Aorta (tissue), 5 donors: ENCODE results near the gene LHFPL3. TPM values are rescaled to one million over a fixed set of nuclear protein-coding genes. Genes with fewer than 3 reads are reported as not detected.
A peak's percentile ranks its signal among the peaks of the same experiment; 100 is the strongest.

Experiments used
- ATAC-seq: fragments of 200-7000 bp; cut with Tn5 transposase; one replicate; pipeline ENCODE4 v1.9.1; 2022; ENCODE audit warnings: moderate library complexity; ENCODE audit not compliant: low FRiP score
- DNase-seq, 2 donors: peaks; one replicate each; pipeline ENCODE4 v3.0.0-alpha.2; 2020
- H3K27ac ChIP-seq, 2 donors: one replicate each; pipeline ENCODE4 v1.5.1; 2013; ENCODE audit warnings: low read length in 2 of 2, mild to moderate bottlenecking in 2 of 2, moderate library complexity in 2 of 2, control low read depth in 1 of 2, inconsistent platforms in 1 of 2, low read depth in 1 of 2
- H3K27me3 ChIP-seq, 2 donors: one replicate each; pipeline ENCODE4 v1.6.1; 2013; ENCODE audit warnings: control low read depth in 1 of 2, low read length in 1 of 2, mild to moderate bottlenecking in 1 of 2, moderate library complexity in 1 of 2; ENCODE audit not compliant: insufficient read depth in 2 of 2, control insufficient read depth in 1 of 2
- H3K36me3 ChIP-seq, 2 donors: one replicate each; pipeline ENCODE4 v1.6.1; 2013; ENCODE audit warnings: control low read depth in 1 of 2, low read length in 1 of 2, mild to moderate bottlenecking in 1 of 2; ENCODE audit not compliant: insufficient read depth in 2 of 2, control insufficient read depth in 1 of 2
- H3K4me1 ChIP-seq, 2 donors: one replicate each; pipeline ENCODE4 v1.6.1; 2013; ENCODE audit warnings: low read length in 2 of 2, control low read depth in 1 of 2, mild to moderate bottlenecking in 1 of 2, moderate library complexity in 1 of 2; ENCODE audit not compliant: insufficient read depth in 2 of 2, control insufficient read depth in 1 of 2
- H3K4me3 ChIP-seq, 2 donors: one replicate each; pipeline ENCODE4 v1.5.1; 2013; ENCODE audit warnings: low read length in 2 of 2, control low read depth in 1 of 2, mild to moderate bottlenecking in 1 of 2
- H3K9me3 ChIP-seq: one replicate; pipeline ENCODE4 v1.6.1; 2013; ENCODE audit warnings: mild to moderate bottlenecking, low read length; ENCODE audit not compliant: control insufficient read depth
- WGBS, 2 donors: extraction: QIAGEN DNeasy Blood & Tissue Kit; methylation state at CpG; one replicate each; pipeline ENCODE4 v1.1.7; 2013; 5-methylcytosine and 5-hydroxymethylcytosine counted together
- intact Hi-C, 2 donors: fragments of 100-400 bp; cut with DNase I; formaldehyde crosslinking; loops; one replicate each; pipeline versions ENCODE4 v1.14.2 to v1.15.0; 2022
- polyA plus RNA-seq, 2 donors: library from polyadenylated mRNA; stranded (reverse); fragments of 200-250 nt; gene quantifications; one replicate each; pipeline ENCODE4 v1.2.3, GENCODE V29; 2013
- total RNA-seq, 2 donors: library from RNA; stranded (reverse); fragmentation: NEBNext Ultra II Directional; extraction: Animal tissue kit (Norgen Biotek cat#: 25700); gene quantifications; one replicate each; pipeline ENCODE4 v1.2.1, GENCODE V29; 2021
- donor health status: healthy with polysubstance abuse.
- donor health status: Bipolar disorder and iron deficiency.
- donor health status: DM: no; HTN: no; CAD: no.
- donor health status: DM: no; HTN: no; CAD: no.
- donor health status: DM: yes; HTN: yes; CAD: no.

LHFPL3 gene
- total and polyA plus RNA-seq, 4 donors: not detected

GRCh38 chr7:104818961-104819880 lies 490.8 kb downstream of the LHFPL3 start:
- H3K4me1 ChIP-seq: no peaks in the 10 kb centered on the region
- no peak overlapping the region for H3K27ac ChIP-seq
- DNase-seq: no peak
- intact Hi-C loops: no loop called here
- no peak for ATAC-seq
- H3K27me3 ChIP-seq: no peaks in the 10 kb centered on the region
- no peaks in the 10 kb centered on the region for H3K9me3 ChIP-seq
- H3K36me3 ChIP-seq: no peaks in the 10 kb centered on the region
- WGBS, 2 donors: 33 to 34% methylated on average over 6 of the region's 6 CpGs
- no peak overlapping the region for H3K4me3 ChIP-seq

- no peaks in the 10 kb centered on the region for H3K4me1 ChIP-seq
These were observed 492.6 kb downstream of the LHFPL3 start for GRCh38 chr7:104820836-104821535.

GRCh38 chr7:104823177-104823576 lies 494.8 kb downstream of the LHFPL3 start:
- Histone ChIP-seq H3K4me3 (no peak overlapping the region), H3K36me3 (no peaks in the 10 kb centered on the region), H3K4me1 (no peaks in the 10 kb centered on the region), H3K27me3 (no peaks in the 10 kb centered on the region), H3K27ac (no peak overlapping the region), H3K9me3 (no peaks in the 10 kb centered on the region)
- intact Hi-C loops: no loop called here
- ATAC-seq (no peak), DNase-seq (no peak)
- WGBS, 2 donors: 96 to 97% methylated on average over 2 of the region's 2 CpGs

More at GRCh38 chr7:104820836-104821535, 492.6 kb downstream of the LHFPL3 start:
- no peak overlapping the region for H3K4me3 ChIP-seq
- WGBS, 2 donors: 61% methylated on average over 10 of the region's 10 CpGs
- no peaks in the 10 kb centered on the region for H3K27me3 ChIP-seq
- DNase-seq (no peak), ATAC-seq (no peak)
- intact Hi-C loops: no loop called here
- H3K27ac ChIP-seq: no peak overlapping the region
- no peaks in the 10 kb centered on the region for H3K9me3 ChIP-seq
- no peaks in the 10 kb centered on the region for H3K36me3 ChIP-seq

- Histone ChIP-seq H3K27me3 (no peaks in the 10 kb centered on the region), H3K36me3 (no peaks in the 10 kb centered on the region), H3K9me3 (no peaks in the 10 kb centered on the region), H3K27ac (no peak overlapping the region), H3K4me1 (no peaks in the 10 kb centered on the region), H3K4me3 (no peak overlapping the region)
- ATAC-seq (no peak), DNase-seq (no peak)
- intact Hi-C loops: no loop called here
These were observed 496.7 kb downstream of the LHFPL3 start for GRCh38 chr7:104825099-104825498.

GRCh38 chr7:104826135-104826534 lies 497.7 kb downstream of the LHFPL3 start:
- no peaks in the 10 kb centered on the region for H3K36me3 ChIP-seq
- ATAC-seq (no peak), DNase-seq (no peak)
- no peaks in the 10 kb centered on the region for H3K4me1 ChIP-seq
- H3K9me3 ChIP-seq: no peaks in the 10 kb centered on the region
- intact Hi-C loops: no loop called here
- H3K27ac ChIP-seq: no peak overlapping the region
- H3K27me3 ChIP-seq: no peaks in the 10 kb centered on the region
- no peak overlapping the region for H3K4me3 ChIP-seq
- 84 to 88% methylated on average over 4 of the region's 4 CpGs for WGBS, 2 donors

GRCh38 chr7:104836976-104837375 lies 508.6 kb downstream of the LHFPL3 start:
- Histone ChIP-seq H3K4me1 (no peaks in the 10 kb centered on the region), H3K27ac (no peak overlapping the region), H3K27me3 (peaks cover 0 to 2% of the 10 kb centered on the region in 2 donors), H3K4me3 (no peak overlapping the region), H3K36me3 (no peaks in the 10 kb centered on the region), H3K9me3 (no peaks in the 10 kb centered on the region)
- ATAC-seq (peak; percentile 33), DNase-seq (no peak)
- intact Hi-C loops: no loop called here
- 29 to 34% methylated on average over 4 of the region's 4 CpGs for WGBS, 2 donors

GRCh38 chr7:104838537-104839299 lies 510.3 kb downstream of the LHFPL3 start:
- no peak for DNase-seq
- Histone ChIP-seq H3K36me3 (no peaks in the 10 kb centered on the region), H3K4me1 (no peaks in the 10 kb centered on the region), H3K27ac (no peak overlapping the region), H3K9me3 (no peaks in the 10 kb centered on the region), H3K4me3 (no peak overlapping the region), H3K27me3 (peaks cover 0 to 2% of the 10 kb centered on the region in 2 donors)
- 37 to 49% methylated on average over 3 of the region's 3 CpGs for WGBS, 2 donors
- intact Hi-C loops: no loop called here
- no peak for ATAC-seq

GRCh38 chr7:104839842-104840241 lies 511.4 kb downstream of the LHFPL3 start:
- Histone ChIP-seq H3K9me3 (no peaks in the 10 kb centered on the region), H3K4me1 (no peaks in the 10 kb centered on the region), H3K36me3 (no peaks in the 10 kb centered on the region), H3K4me3 (no peak overlapping the region), H3K27ac (no peak overlapping the region), H3K27me3 (peaks cover 0 to 2% of the 10 kb centered on the region in 2 donors)
- ATAC-seq: no peak
- intact Hi-C loops: loop anchor here in 1 of 2 donors (10.0 kb wide), 1 partner anchor 605 kb away; no protein-coding TSS in a partner anchor
- DNase-seq: no peak
